Heart right ventricle (tissue), 16 donors: ENCODE data around the gene TIGAR. TPM values are rescaled to one million over a fixed set of nuclear protein-coding genes. Genes with fewer than 3 reads are reported as not detected.
A peak's percentile ranks its signal among the peaks of the same experiment; 100 is the strongest.

Experiments used
- ATAC-seq, 8 donors: fragments of 200-7000 bp; cut with Tn5 transposase; one replicate each; pipeline ENCODE4 v1.9.1; 2020; ENCODE audit warnings: mild to moderate bottlenecking in 8 of 8, moderate library complexity in 8 of 8, moderate number of reproducible peaks in 1 of 8
- DNase-seq, 2 donors: peaks; one replicate each; pipeline ENCODE4 v3.0.0-alpha.2; 2020
- H3K27ac ChIP-seq, 10 donors: fragments of 200-600 bp; sonication (generic) in 2 of 10; one replicate each; pipeline versions ENCODE4 v1.5.0 to v1.8.0; 2020 to 2022; ENCODE audit warnings: mild to moderate bottlenecking in 3 of 10
- H3K27me3 ChIP-seq, 7 donors: fragments of 200-600 bp; one replicate each; pipeline ENCODE4 v1.8.0; 2021 to 2022; ENCODE audit warnings: mild to moderate bottlenecking in 2 of 7
- H3K36me3 ChIP-seq, 9 donors: fragments of 200-600 bp; sonication (generic) in 1 of 9; one replicate each; pipeline versions ENCODE4 v1.5.0 to v1.8.0; 2020 to 2022; ENCODE audit warnings: mild to moderate bottlenecking in 2 of 9
- H3K4me1 ChIP-seq, 9 donors: fragments of 200-600 bp; sonication (generic) in 1 of 9; one replicate each; pipeline versions ENCODE4 v1.5.0 to v1.8.0; 2020 to 2022; ENCODE audit warnings: mild to moderate bottlenecking in 4 of 9
- H3K4me3 ChIP-seq, 10 donors: fragments of 200-600 bp; sonication (generic) in 2 of 10; one replicate each; pipeline versions ENCODE4 v1.5.0 to v1.8.0; 2020 to 2022; ENCODE audit warnings: mild to moderate bottlenecking in 7 of 10, moderate library complexity in 2 of 10
- H3K9me3 ChIP-seq, 11 donors: fragments of 200-600 bp in 10 of 11; sonication (generic) in 2 of 11; one replicate each; pipeline versions ENCODE4 v1.5.0 to v1.8.0; 2013 to 2022; ENCODE audit warnings: mild to moderate bottlenecking in 2 of 11, control low read depth in 1 of 11, moderate library complexity in 1 of 11
- WGBS, 2 donors: extraction: QIAGEN DNeasy Blood & Tissue Kit; methylation state at CpG; one replicate each; pipeline ENCODE4 v1.1.7; 2013; ENCODE audit warnings: inconsistent platforms in 1 of 2; 5-methylcytosine and 5-hydroxymethylcytosine counted together
- intact Hi-C, 10 donors: fragments of 100-400 bp; cut with DNase I; formaldehyde crosslinking; loops; one replicate each; pipeline versions ENCODE4 v1.11.1 to v1.14.2; 2022
- polyA plus RNA-seq, 2 donors: library from polyadenylated mRNA; stranded (reverse); fragments of 200-250 nt; gene quantifications; one replicate each; pipeline ENCODE4 v1.2.3, GENCODE V29; 2013
- total RNA-seq, 10 donors: library from RNA; stranded (reverse); fragmentation: NEBNext Ultra II Directional in 3 of 10; extraction: Animal tissue kit (Norgen Biotek cat#: 25700) in 3 of 10; gene quantifications; one replicate each; pipeline versions ENCODE4 v1.2.1 to v1.2.4, GENCODE V29; 2021 to 2023
- TF ChIP-seq, protein P1 (sequence below), 9 donors: fragments of 200-600 bp; sonication (generic) in 2 of 9; IDR thresholded peaks; one replicate each; pipeline versions ENCODE4 v1.5.0 to v1.8.0; 2021 to 2022; ENCODE audit warnings: antibody characterized with exemption in 9 of 9, mild to moderate bottlenecking in 5 of 9, moderate library complexity in 1 of 9
- donor health status: Arrhythmogenic right ventricular cardiomyopathy.
- donor health status: ischemic (EF 13 %, LVEDD 7.1; RV severe dilation, severe dysfunction).
- donor health status: healthy with polysubstance abuse.
- donor health status: DM: no; HTN: yes; CAD: no.
- donor health status: DM: no; HTN: no; CAD: no.
- donor health status: ischemic (EF 25% LVEDD 6.9; RV normal size, moderate dysfunction).
- donor health status: ischemic (EF 25% LVEDD 5.7; RV mildly dilated, moderate dysfunction).
- donor health status: healthy.
- donor health status: DM: yes; HTN: yes; CAD: no.
- donor health status: Ischemic cardiomyopathy.
- donor health status: ischemic (EF 35%, LVEDD 5.7; RV mildly dilated, moderate dysfunction).
- donor health status: nonischemic (EF 11% LVEDD 7.7; RV severe dilation, severe dysfunction).
- donor health status: DM: yes; HTN: yes; CAD: no.
- donor health status: PGD.
- donor health status: ischemic (EF 29% LVEDD 5.4; RV normal size, mild dysfunction).
- donor health status: nonischemic (EF 23%, LVEDD 6.1; RV moderate dilation, normal function).

The TIGAR gene
- total and polyA plus RNA-seq, 12 donors, result 3.7 to 15.5 (median 13.1) TPM

DNA sequence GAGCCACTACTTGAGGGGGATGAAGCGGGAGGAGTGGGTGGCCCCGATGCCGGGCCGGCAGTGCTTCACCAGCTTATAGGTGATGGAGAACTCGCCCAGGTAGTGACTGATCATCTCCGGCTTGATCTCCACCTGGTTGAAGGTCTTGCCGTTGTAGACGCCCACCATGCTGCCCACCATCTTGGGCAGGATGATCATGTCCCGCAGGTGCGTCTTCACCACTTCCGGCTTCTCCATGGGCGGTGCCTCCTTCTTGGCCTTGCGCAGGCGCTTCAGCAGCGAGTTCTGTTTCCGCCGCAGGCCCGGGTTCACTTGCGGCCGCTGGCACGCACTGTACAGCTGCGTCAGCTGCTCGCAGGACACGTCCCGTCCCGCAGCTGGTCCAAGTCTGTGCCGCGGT is 3.4 kb downstream of the TIGAR start:
- Histone ChIP-seq H3K9me3 (no peaks in the 10 kb centered on the region), H3K36me3 (peaks cover 0 to 16% (median 0%) of the 10 kb centered on the region in 9 donors), H3K4me1 (peaks cover 0 to 39% (median 21%) of the 10 kb centered on the region in 9 donors), H3K4me3 (no peak overlapping the region), H3K27ac (no peak overlapping the region), H3K27me3 (no peaks in the 10 kb centered on the region)
- 97 to 98% methylated on average over 28 of the region's 28 CpGs for WGBS, 2 donors
- ATAC-seq (no peak), DNase-seq (no peak)
- TF ChIP-seq, protein P1, sequence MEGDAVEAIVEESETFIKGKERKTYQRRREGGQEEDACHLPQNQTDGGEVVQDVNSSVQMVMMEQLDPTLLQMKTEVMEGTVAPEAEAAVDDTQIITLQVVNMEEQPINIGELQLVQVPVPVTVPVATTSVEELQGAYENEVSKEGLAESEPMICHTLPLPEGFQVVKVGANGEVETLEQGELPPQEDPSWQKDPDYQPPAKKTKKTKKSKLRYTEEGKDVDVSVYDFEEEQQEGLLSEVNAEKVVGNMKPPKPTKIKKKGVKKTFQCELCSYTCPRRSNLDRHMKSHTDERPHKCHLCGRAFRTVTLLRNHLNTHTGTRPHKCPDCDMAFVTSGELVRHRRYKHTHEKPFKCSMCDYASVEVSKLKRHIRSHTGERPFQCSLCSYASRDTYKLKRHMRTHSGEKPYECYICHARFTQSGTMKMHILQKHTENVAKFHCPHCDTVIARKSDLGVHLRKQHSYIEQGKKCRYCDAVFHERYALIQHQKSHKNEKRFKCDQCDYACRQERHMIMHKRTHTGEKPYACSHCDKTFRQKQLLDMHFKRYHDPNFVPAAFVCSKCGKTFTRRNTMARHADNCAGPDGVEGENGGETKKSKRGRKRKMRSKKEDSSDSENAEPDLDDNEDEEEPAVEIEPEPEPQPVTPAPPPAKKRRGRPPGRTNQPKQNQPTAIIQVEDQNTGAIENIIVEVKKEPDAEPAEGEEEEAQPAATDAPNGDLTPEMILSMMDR (IDR thresholded peaks at IDR 0.05), result no peak
- intact Hi-C loops, result loop anchor here in 1 of 10 donors (5.0 kb wide), 1 partner anchor 213 kb away; the partner anchor contains the start of gene RAD51AP1

DNA sequence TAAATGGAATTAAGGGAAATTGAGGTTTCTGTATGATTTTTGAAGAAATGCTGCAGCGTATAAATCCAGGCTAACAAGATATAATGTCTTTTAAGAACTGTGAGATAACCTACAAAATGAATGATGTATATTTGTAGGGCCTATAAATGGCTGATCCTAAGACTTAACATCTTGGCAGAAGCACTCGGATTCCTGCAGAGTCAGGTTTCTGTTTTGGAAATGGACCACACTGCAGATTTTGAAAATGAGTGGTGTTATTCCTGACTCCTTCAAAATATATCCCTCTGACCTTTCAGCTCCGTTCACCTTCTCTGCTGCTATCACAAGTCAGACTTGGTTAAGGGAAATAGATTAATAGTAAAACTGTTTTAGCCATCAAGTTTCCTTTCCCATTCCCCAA is 5.0 kb downstream of the TIGAR start:
- intact Hi-C loops, result no loop called here
- Histone ChIP-seq H3K27ac (peak overlapping the region in 5 of 10 donors; percentile 2 to 48 (median 39)), H3K36me3 (peaks cover 0 to 20% (median 0%) of the 10 kb centered on the region in 9 donors), H3K27me3 (no peaks in the 10 kb centered on the region), H3K9me3 (no peaks in the 10 kb centered on the region), H3K4me1 (peaks cover 0 to 35% (median 16%) of the 10 kb centered on the region in 9 donors), H3K4me3 (no peak overlapping the region)
- DNase-seq (no peak), ATAC-seq (no peak)
- 53 to 57% methylated on average over 3 of the region's 3 CpGs for WGBS, 2 donors
- TF ChIP-seq, protein P1 (IDR thresholded peaks at IDR 0.05), result no peak

DNA sequence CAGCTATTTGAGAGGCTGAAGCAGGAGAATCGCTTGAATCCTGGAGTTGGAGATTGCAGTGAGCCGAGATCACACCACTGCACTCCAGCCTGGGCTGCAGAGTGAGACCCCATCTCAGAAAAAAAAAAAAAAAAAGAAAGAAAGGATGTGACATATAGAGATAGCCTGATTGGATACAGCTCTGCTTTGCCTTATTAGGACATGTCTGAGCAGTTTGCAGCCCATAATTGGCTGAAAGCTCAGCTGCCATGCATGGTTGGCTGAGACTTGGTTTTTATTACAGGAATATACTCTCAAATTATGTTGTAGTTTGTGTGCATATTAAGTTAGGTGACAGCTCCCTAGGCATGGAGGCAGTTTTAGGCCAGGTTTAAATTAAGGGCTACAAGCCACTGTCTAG is 6.3 kb downstream of the TIGAR start:
- intact Hi-C loops, result no loop called here
- TF ChIP-seq, protein P1 (IDR thresholded peaks at IDR 0.05), result no peak
- WGBS, 2 donors, result 94 to 96% methylated on average over 2 of the region's 2 CpGs

DNA sequence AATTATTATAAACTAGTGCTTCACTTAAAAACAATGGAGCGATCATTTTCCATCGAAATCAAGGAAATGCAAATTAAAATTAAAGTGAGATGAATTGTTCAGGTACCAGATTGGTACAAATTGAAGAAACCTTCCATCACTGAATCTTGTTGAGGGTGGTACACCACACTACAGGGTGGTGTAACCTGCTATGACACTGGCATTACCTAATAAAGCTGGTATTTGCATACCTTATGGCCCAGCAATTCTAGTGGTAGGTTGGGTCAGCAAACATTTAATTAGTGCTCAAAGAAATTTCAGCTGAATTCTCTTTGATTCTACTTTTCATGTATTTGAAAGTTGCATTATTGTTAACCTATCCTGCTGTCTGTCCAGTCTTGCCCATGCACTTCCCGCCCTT is 9.2 kb downstream of the TIGAR start:
- Histone ChIP-seq H3K9me3 (no peaks in the 10 kb centered on the region), H3K4me1 (peaks cover 0 to 14% (median 0%) of the 10 kb centered on the region in 9 donors), H3K27me3 (no peaks in the 10 kb centered on the region), H3K27ac (no peak overlapping the region), H3K36me3 (peaks cover 0 to 47% (median 3%) of the 10 kb centered on the region in 9 donors), H3K4me3 (no peak overlapping the region)
- DNase-seq (no peak), ATAC-seq (no peak)
- intact Hi-C loops, result no loop called here
- WGBS, 2 donors, result 97 to 99% methylated on average over 3 of the region's 3 CpGs
- TF ChIP-seq, protein P1 (IDR thresholded peaks at IDR 0.05), result no peak

More for the DNA sequence above, 6.3 kb downstream of the TIGAR start:
- no peak for ATAC-seq
- Histone ChIP-seq H3K36me3 (peaks cover 0 to 28% (median 0%) of the 10 kb centered on the region in 9 donors), H3K27me3 (no peaks in the 10 kb centered on the region), H3K4me3 (no peak overlapping the region), H3K27ac (peak overlapping the region in 1 of 10 donors; percentile 39), H3K4me1 (peaks cover 0 to 27% (median 9%) of the 10 kb centered on the region in 9 donors), H3K9me3 (no peaks in the 10 kb centered on the region)
- DNase-seq, result no peak
